AG10803 (cell line): ENCODE results near the gene MCM10.

Experiments used
- DNase-seq: peaks from one replicate; pipeline ENCODE4 v3.0.0; 2010; ENCODE audit warnings: low read depth
- H3K4me3 ChIP-seq: 2 replicates; pipeline ENCODE4 v1.5.1; 2011; ENCODE audit warnings: mild to moderate bottlenecking, low read length, control low read depth
- CTCF ChIP-seq: conservative IDR thresholded peaks from 2 replicates; pipeline ENCODE4 v1.5.1; 2011; ENCODE audit warnings: mild to moderate bottlenecking, low read length, control low read depth, inconsistent platforms

MCM10 gene

DNA sequence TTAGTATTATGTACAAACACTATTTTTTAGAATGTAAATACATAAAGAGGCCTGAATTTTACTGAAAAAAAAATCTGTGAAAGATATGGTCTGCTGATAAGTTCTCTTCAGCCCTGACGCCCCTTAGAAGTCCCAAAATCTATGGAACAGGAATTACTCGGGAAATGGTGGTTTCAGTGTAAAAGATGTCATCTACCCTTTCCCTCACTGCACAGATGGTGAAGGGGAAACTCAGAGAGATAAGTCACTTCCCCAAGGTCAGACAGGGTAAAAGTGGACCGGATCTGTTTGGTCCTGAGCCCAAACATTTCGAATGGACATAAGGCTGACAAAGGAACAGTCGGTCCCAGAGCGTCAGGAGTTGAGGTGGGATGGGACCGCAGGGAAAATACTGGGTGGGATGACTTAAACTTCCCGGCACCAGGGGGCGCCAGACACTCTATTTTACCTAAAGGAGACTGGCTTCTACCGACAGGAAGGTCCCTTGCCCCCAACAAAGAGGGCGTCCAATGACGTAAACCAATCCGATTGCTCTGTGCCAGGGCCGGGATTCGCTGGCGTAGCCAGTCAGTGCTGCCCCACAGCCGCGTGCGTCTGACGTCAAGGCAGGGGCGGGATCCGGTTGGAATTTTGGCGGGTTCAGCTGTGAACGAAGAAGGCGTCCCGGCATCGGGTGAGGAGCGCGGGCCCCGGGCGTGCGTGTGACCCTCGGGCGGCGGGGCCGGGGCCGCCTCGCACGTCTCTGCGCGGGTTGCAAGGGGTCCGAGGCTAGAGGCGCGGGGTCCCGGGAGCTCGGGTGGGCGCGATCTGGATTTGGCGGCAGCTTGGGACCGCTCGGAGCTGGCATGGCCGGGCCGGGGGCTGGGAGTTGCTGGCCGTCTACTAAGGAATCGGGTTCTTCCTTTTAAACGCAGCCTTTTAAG is at the start of gene MCM10:
Gene MCM10, plus strand, starts transcription at position 625 of the 923 bp plus-strand sequence. CDS start 2,645 bp downstream, outside the sequence.
- peak; percentile 78 for TF ChIP-seq CTCF
- peak within 1 kb of the TSS; percentile 62 for H3K4me3 ChIP-seq
- DNase-seq, result peak; percentile 99

DNA sequence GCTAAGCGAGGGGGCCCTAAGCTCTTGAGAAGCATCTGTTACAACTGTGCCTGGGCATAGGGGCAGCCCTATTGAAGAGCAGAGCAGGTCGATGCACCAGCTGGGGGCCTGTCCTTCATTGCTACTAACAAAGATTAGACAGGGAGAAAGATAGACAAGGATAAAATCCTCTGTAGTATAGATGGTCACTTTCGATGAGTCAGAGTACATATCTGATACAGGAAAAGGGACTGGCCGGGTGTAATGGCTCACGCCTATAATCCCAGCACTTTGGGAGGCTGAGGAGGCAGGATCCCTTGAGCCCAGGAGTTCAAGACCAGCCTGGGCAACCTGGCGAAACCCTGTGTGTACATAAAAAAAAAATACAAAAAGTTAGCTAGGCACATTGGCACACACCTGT is 47.8 kb upstream of the MCM10 start:
- no peak for TF ChIP-seq CTCF
- H3K4me3 ChIP-seq, result no peak overlapping the region
- no peak for DNase-seq

DNA sequence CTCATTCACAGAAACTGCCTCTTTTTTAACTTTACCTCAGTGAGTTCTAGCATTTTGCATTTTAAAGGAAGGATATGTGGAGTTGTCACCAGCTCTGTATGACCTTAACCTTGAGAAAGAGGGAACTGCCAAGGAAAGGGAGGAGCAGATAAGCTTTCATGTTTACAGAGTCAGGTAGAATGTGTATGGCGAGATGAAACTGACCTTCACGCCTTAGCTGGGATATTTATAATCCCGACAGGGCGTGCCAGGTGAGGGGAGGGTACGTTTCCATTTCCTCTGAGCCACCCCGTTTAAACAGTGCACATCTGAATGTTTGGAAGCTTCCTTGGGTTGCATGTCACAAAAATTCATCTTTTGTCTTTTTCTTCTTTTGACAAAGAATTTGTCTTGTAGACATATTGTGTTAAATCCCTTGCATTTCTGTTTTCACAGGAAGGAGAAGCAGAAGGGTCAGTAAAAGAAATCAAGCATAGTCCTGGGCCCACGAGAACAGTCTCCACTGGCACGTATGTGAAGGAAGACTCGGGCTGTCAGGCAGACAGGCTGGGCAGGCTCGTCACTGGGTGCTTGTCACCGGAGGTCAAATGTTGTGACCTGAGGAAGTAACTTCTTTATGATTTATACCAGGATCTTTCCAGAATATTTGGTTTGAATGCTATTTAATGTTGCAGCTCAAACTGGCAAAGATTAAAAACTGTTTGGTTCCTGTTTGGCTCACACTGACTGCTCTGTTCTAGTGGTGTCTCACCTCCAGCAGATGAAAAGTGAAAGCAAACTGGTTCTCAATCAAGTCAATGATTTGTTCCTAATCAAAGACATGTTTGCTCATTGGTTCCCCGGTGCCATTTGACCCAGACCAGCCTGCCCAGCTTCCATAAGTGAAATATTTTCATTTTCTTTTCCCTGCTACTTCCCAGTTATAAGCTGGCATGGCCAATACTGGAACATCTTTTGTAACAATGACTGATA is 45.2 kb upstream of the MCM10 start:
- TF ChIP-seq CTCF, result no peak
- no peak overlapping the region for H3K4me3 ChIP-seq
- no peak for DNase-seq

- TF ChIP-seq CTCF, result no peak
- DNase-seq, result no peak
- H3K4me3 ChIP-seq, result no peak overlapping the region
These were observed 43.2 kb upstream of the MCM10 start for GRCh38 chr10:13117841-13118783.

GRCh38 chr10:13118784-13119410 is 42.5 kb upstream of the MCM10 start:
- no peak for DNase-seq
- H3K4me3 ChIP-seq, result no peak overlapping the region
- TF ChIP-seq CTCF, result no peak

DNA sequence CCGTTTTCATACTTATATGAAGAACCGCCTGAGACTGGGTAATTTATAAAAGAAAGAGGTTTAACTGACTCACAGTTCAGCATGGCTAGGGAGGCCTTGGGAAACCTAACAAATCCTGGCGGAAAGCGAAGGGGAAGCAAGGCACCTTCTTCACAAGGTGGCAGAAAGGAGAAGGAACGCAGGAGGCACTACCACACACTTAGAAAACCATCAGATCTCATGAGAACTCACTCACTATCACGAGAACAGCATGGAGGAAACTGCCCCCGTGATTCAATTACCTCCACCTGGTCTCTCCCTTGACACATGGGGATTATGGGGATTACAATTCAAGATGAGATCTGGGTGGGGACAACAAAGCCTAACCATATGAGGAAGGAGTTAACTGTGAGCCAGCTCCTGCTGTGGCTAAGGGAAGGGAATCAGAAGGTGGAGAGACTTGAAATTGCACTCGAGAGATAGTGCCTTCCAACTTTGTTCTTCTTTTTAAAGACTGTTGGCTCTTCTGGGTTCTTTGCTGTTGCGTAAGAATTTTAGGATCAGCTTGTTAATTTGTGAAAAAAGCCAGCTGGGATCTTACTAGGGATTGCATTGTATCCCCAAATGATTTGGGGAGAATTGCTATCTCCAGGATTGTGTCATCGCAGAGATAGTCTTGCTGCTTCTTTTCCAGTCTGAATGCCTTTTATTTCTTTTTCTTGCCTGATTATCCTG is 40.4 kb upstream of the MCM10 start:
- TF ChIP-seq CTCF, result no peak
- H3K4me3 ChIP-seq, result no peak overlapping the region
- DNase-seq, result peak; percentile 34
